Fibroblast of pulmonary artery (primary cell): ENCODE data around the gene CD40LG.

Experiments
- DNase-seq: peaks from one replicate; pipeline ENCODE4 v3.0.0-alpha.2; 2010; ENCODE audit warnings: low read depth
- H3K4me3 ChIP-seq: replicated peaks from 2 replicates; pipeline ENCODE4 v1.5.1; 2011; ENCODE audit warnings: low read depth, mild to moderate bottlenecking, control low read depth, low read length, moderate library complexity
- TF ChIP-seq, protein P1 (sequence below): IDR thresholded peaks from 2 replicates; pipeline ENCODE4 v1.5.1; 2011; ENCODE audit warnings: mild to moderate bottlenecking, control low read depth, low read length, inconsistent platforms; ENCODE audit errors: missing control alignments

Gene CD40LG

DNA sequence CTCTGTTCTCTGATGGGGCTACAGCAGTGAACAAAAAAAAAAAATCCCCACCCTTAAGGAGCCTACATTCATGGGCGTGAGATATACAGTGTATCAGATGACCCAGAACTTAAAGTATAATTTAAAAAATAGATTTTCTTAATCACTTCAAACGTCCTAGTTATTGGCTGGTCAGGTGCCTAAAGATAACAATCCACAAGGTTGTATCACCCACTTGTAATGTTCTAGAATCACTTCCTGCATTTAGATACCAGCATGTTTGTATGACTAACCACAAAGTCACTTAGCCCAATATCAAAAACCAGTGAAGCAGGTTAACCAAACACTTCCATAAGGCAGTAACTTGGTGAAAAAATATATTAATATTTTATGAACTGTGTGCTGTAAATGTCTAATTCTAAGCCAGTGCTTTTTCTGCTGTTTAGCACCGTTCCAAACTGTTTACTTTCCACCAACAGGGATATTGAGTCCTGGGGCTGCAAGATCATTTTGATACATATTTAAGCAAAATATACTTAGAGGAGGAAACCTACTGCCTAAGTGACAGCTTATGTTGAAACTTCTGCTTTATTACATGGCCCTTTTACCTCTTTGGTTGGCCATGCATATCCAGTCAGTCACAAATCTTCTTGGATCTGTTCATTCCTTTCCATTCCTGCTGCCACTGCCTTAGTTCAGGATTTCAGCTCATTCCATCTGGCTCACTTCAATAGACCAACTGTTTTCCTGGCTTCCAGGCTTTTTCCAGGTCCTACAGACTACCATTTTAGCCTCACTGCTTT, 43.3 kb downstream of the CD40LG start:
- DNase-seq = no peak
- TF ChIP-seq, protein P1, sequence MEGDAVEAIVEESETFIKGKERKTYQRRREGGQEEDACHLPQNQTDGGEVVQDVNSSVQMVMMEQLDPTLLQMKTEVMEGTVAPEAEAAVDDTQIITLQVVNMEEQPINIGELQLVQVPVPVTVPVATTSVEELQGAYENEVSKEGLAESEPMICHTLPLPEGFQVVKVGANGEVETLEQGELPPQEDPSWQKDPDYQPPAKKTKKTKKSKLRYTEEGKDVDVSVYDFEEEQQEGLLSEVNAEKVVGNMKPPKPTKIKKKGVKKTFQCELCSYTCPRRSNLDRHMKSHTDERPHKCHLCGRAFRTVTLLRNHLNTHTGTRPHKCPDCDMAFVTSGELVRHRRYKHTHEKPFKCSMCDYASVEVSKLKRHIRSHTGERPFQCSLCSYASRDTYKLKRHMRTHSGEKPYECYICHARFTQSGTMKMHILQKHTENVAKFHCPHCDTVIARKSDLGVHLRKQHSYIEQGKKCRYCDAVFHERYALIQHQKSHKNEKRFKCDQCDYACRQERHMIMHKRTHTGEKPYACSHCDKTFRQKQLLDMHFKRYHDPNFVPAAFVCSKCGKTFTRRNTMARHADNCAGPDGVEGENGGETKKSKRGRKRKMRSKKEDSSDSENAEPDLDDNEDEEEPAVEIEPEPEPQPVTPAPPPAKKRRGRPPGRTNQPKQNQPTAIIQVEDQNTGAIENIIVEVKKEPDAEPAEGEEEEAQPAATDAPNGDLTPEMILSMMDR = no peak
- H3K4me3 ChIP-seq = no peak overlapping the region

- DNase-seq = peak; percentile 9
- TF ChIP-seq, protein P1 = no peak
- H3K4me3 ChIP-seq = no peak overlapping the region
Measured at GRCh38 chrX:136692271-136692670, 44.3 kb downstream of the CD40LG start.

- TF ChIP-seq, protein P1 = peak; percentile 58
- H3K4me3 ChIP-seq = no peak overlapping the region
- DNase-seq = peak; percentile 80
Measured at GRCh38 chrX:136694431-136695087, 46.6 kb downstream of the CD40LG start.

DNA sequence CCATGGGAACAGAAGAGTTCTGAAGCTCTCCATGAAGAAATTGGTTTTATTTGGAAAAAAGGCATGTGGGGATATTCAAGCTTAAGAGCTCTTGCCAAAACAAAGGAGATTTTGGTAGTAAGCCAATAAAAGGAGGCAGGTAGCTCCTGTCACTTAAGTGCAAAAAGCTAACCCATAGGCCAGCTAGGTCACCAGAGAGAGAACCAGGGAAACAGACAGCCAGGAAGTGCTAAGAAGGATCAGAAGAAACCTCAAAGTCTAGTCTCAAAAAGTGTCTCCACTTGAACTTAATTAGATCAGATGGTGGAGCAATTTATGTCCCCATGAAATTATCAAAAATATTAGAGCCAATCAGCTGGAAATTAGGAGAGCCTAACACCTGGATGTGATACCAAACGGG, 49.2 kb downstream of the CD40LG start:
- H3K4me3 ChIP-seq = no peak overlapping the region
- TF ChIP-seq, protein P1 = no peak
- no peak for DNase-seq

- H3K4me3 ChIP-seq = no peak overlapping the region
- DNase-seq = peak; percentile 23
- TF ChIP-seq, protein P1 = peak; percentile 52
Measured at GRCh38 chrX:136708348-136708747, 60.4 kb downstream of the CD40LG start.
